ENCODE results near the gene ACAP2.
A peak's percentile ranks its signal among the peaks of the same experiment; 100 is the strongest.

The ACAP2 gene

DNA sequence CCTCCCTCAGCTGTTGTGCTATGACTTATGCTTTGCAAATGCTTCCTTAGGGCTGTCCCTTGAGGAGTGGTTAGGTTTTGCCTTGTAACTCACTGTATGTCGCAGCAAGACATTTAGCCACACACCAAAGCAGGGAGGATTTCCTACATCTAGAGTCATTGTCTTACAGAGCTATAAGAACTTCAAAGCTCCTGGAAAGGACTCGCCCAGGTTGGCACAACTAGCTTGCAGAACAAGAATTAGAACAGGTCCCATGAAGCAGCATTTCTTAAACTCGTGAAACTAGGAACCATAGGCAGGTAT, 19.4 kb upstream of the ACAP2 start:
- no peak for DNase-seq (ENCODE audit: low read depth, low spot score)
- no peak overlapping the region for H3K4me3 ChIP-seq (ENCODE audit: low read depth, low read length)
- in situ Hi-C loops (cut with HindIII; ENCODE audit: low sequenced_read_pairs), result no loop called here
- TF ChIP-seq CTCF (IDR thresholded peaks at IDR 0.05; ENCODE audit: low read depth, low read length), result no peak

GRCh38 chr3:195461594-195462307, 18.9 kb upstream of the ACAP2 start:
- in situ Hi-C loops (cut with HindIII; ENCODE audit: low sequenced_read_pairs), result no loop called here
- no peak for TF ChIP-seq CTCF (IDR thresholded peaks at IDR 0.05; ENCODE audit: low read depth, low read length)
- DNase-seq (ENCODE audit: low read depth, low spot score), result no peak
- H3K4me3 ChIP-seq (ENCODE audit: low read depth, low read length), result no peak overlapping the region

DNA sequence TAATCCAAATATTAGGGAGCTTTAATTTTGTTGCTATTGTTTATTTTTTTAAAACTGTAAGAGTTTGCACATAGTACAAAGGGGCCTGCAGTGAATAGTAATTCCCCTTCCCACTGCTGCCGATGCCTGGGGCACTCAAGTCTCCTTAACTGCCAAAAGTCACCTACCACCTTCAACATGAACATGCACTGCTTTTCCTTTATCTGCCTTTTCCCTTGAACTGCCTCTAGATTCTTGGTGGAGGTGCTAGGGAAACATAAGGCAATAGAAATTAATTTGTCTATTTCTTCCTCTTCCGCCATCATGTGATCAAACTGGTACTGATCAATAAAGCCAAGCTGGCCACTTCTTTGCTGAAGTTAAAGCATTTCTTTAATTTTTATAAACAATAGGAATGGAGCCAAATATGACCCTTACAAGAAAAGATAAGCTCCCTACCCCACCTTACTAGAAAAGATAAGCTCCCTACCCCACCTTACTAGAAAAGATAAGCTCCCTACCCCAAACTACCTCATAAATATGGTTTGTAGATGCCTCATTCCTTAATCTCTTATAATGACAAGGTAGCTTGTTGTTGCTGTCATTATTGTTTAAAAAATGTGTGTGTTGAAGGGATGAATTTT, 17.4 kb upstream of the ACAP2 start:
- no peak for DNase-seq (ENCODE audit: low read depth, low spot score)
- H3K4me3 ChIP-seq (ENCODE audit: low read depth, low read length), result no peak overlapping the region
- TF ChIP-seq CTCF (IDR thresholded peaks at IDR 0.05; ENCODE audit: low read depth, low read length), result no peak
- in situ Hi-C loops (cut with HindIII; ENCODE audit: low sequenced_read_pairs), result no loop called here

DNA sequence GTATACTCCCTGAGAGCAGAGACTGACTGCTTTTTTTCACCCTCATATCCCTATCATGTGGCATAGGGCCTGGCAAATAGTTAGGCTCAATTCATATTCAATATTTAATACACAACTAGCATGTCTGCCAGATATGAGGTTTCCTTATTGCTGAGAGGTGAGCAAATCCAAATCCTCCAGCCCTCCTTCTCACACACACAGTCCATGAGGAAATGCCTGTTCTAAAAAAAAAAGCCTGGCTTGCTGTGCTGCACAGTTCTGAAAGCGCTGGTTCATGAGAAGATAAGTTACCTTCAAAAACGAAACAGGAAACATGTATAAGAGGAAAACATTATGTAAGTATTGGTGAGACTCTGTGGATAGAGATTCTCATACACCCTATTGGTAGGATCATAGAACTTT, 15.5 kb upstream of the ACAP2 start:
- no peak overlapping the region for H3K4me3 ChIP-seq (ENCODE audit: low read depth, low read length)
- no peak for TF ChIP-seq CTCF (IDR thresholded peaks at IDR 0.05; ENCODE audit: low read depth, low read length)
- peak; percentile 5 for DNase-seq (ENCODE audit: low read depth, low spot score)
- in situ Hi-C loops (cut with HindIII; ENCODE audit: low sequenced_read_pairs), result no loop called here

GRCh38 chr3:195455789-195456188, 13.0 kb upstream of the ACAP2 start:
- no peak for DNase-seq (ENCODE audit: low read depth, low spot score)
- in situ Hi-C loops (cut with HindIII; ENCODE audit: low sequenced_read_pairs), result no loop called here
- TF ChIP-seq CTCF (IDR thresholded peaks at IDR 0.05; ENCODE audit: low read depth, low read length), result no peak
- no peak overlapping the region for H3K4me3 ChIP-seq (ENCODE audit: low read depth, low read length)

- DNase-seq (ENCODE audit: low read depth, low spot score), result no peak
- in situ Hi-C loops (cut with HindIII; ENCODE audit: low sequenced_read_pairs), result no loop called here
- TF ChIP-seq CTCF (IDR thresholded peaks at IDR 0.05; ENCODE audit: low read depth, low read length), result no peak
Measured at GRCh38 chr3:195453236-195453635, 10.4 kb upstream of the ACAP2 start.

More at GRCh38 chr3:195453236-195453635, 10.4 kb upstream of the ACAP2 start:
- H3K4me3 ChIP-seq (ENCODE audit: low read depth, low read length), result no peak overlapping the region
